GM13976 (cell line): ENCODE data around the gene LMOD3.

Experiments used
- DNase-seq: peaks from one replicate; pipeline ENCODE4 v3.0.0; 2012; ENCODE audit warnings: low spot score
- CTCF ChIP-seq: IDR thresholded peaks from 2 replicates; pipeline ENCODE4 v1.5.1; 2012; ENCODE audit warnings: borderline replicate concordance, mild to moderate bottlenecking; ENCODE audit not compliant: insufficient read depth; ENCODE audit errors: extremely low read depth, missing control alignments, control extremely low read depth
- in situ Hi-C: fragments of 300-500 bp; cut with MboI; formaldehyde crosslinking; loops from one replicate; pipeline ENCODE4 v1.12.0; 2022; ENCODE audit warnings: low sequenced_read_pairs, mixed read lengths, inconsistent platforms; ENCODE audit not compliant: unreplicated experiment

LMOD3 gene

GRCh38 chr3:69122403-69122802 is at the start of gene LMOD3:
TSS of gene LMOD3 (minus strand) at chr3:69122595. CDS start at chr3:69122386, 209 bp downstream.
- in situ Hi-C loops = no loop called here
- no peak for DNase-seq
- no peak for TF ChIP-seq CTCF

GRCh38 chr3:69172058-69172457 is 49.7 kb upstream of the LMOD3 start:
- no peak for TF ChIP-seq CTCF
- in situ Hi-C loops = loop anchor here (25.0 kb wide), 1 partner anchor 490 kb away; no protein-coding TSS in a partner anchor

GRCh38 chr3:69166446-69166845 is 44.1 kb upstream of the LMOD3 start:
- in situ Hi-C loops = loop anchor here (25.0 kb wide), 1 partner anchor 496 kb away; no protein-coding TSS in a partner anchor
- no peak for DNase-seq
- TF ChIP-seq CTCF = no peak

More at GRCh38 chr3:69172058-69172457, 49.7 kb upstream of the LMOD3 start:
- no peak for DNase-seq

- TF ChIP-seq CTCF = no peak
- in situ Hi-C loops = loop anchor here (25.0 kb wide), 1 partner anchor 497 kb away; no protein-coding TSS in a partner anchor
- DNase-seq = no peak
Measured at GRCh38 chr3:69165744-69166143, 43.3 kb upstream of the LMOD3 start.

- no peak for TF ChIP-seq CTCF
- DNase-seq = no peak
- in situ Hi-C loops = loop anchor here (5.0 to 25.0 kb wide), 2 partner anchors 143 to 498 kb away; no protein-coding TSS in a partner anchor
Measured at GRCh38 chr3:69164296-69164695, 41.9 kb upstream of the LMOD3 start.

DNA sequence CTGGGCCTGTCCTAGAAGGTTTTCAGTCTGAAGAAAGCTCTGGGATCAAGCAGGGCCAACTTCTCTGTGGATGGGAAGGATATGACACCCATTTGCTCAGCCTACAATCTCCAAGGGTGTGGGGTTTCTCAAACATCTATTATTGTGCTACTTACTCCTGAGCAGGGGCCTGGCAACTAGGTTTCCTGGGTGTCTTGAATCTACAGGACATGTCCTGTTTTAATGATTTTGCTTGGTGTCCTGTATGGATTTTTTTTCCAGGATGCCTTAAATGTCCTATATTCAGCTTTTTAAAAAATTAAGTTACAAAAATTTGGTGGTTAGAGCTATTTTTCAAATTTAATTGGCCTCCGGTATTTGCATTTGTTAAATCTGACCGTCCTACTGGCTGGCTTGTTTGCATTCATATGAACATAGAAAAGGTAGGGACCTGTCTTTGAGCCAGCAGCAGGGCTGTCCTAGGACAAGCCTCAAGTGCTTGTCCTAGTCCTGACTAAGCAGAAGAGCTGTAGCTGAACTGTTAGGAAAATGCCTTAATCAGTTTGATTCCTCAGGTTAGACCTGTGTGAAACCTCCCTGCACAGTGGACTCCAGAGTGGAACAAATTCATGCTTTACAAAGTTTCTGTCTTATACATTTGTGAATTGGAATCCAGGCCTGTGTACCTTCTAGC is 40.0 kb upstream of the LMOD3 start:
- no peak for TF ChIP-seq CTCF
- in situ Hi-C loops = loop anchor here (5.0 to 25.0 kb wide), 2 partner anchors 145 to 500 kb away; no protein-coding TSS in a partner anchor
- no peak for DNase-seq
